NCI-H2107 (cell line): Measurements from ENCODE around the gene UGT1A6.
"Not testable (repeated sequence)": the region's sequence is repeated elsewhere in the genome, so short reads cannot be mapped to it uniquely, and the experiment has no call there.

Experiments
- DNase-seq: peaks from one replicate; lab custom pipeline; 2025; lab: John Stamatoyannopoulos, UW

The UGT1A6 gene

GRCh38 chr2:233728723-233729301, 36.1 kb downstream of the UGT1A6 start, which contains the start of gene UGT1A3:
Gene UGT1A3, plus strand, starts transcription at chr2:233729042. Its CDS starts 85 bp downstream, at chr2:233729127.
- DNase-seq, result no peak

GRCh38 chr2:233736868-233737653, 44.4 kb downstream of the UGT1A6 start:
- not testable (repeated sequence) for DNase-seq

- no peak for DNase-seq
Measured at GRCh38 chr2:233740870-233741269, 48.2 kb downstream of the UGT1A6 start.

- no peak for DNase-seq
Measured at GRCh38 chr2:233743464-233744259, 51.0 kb downstream of the UGT1A6 start.

- no peak for DNase-seq
Measured at GRCh38 chr2:233745073-233745755, 52.5 kb downstream of the UGT1A6 start.

- not testable (repeated sequence) for DNase-seq
Measured at GRCh38 chr2:233745838-233746237, 53.1 kb downstream of the UGT1A6 start.

- no peak for DNase-seq
Measured at GRCh38 chr2:233746475-233747282, 54.0 kb downstream of the UGT1A6 start.

- DNase-seq, result no peak
Measured at GRCh38 chr2:233747283-233747544, 54.5 kb downstream of the UGT1A6 start.

GRCh38 chr2:233750689-233751088, 58.0 kb downstream of the UGT1A6 start:
- DNase-seq, result not testable (repeated sequence)

GRCh38 chr2:233751212-233752009, 58.7 kb downstream of the UGT1A6 start:
- DNase-seq, result not testable (repeated sequence)

GRCh38 chr2:233754872-233755611, 62.4 kb downstream of the UGT1A6 start:
- no peak for DNase-seq

- DNase-seq, result no peak
Measured at GRCh38 chr2:233756429-233757081, 63.9 kb downstream of the UGT1A6 start.

- no peak for DNase-seq
Measured at GRCh38 chr2:233758141-233758540, 65.5 kb downstream of the UGT1A6 start.

- DNase-seq, result no peak
Measured at GRCh38 chr2:233758849-233759248, 66.2 kb downstream of the UGT1A6 start.

- DNase-seq, result no peak
Measured at GRCh38 chr2:233760043-233760442, 67.4 kb downstream of the UGT1A6 start, which contains the start of gene UGT1A1. Gene UGT1A1, plus strand, starts transcription at chr2:233760270. Its CDS starts 18 bp downstream, at chr2:233760288.

GRCh38 chr2:233761040-233761769, 68.5 kb downstream of the UGT1A6 start:
- no peak for DNase-seq

- no peak for DNase-seq
Measured at GRCh38 chr2:233764264-233764663, 71.6 kb downstream of the UGT1A6 start.

- DNase-seq, result no peak
Measured at GRCh38 chr2:233764761-233765160, 72.1 kb downstream of the UGT1A6 start.

GRCh38 chr2:233766416-233766815, 73.7 kb downstream of the UGT1A6 start:
- DNase-seq, result no peak
